ENCODE results near the gene ACP7. TPM values are rescaled to one million over a fixed set of nuclear protein-coding genes. Genes with fewer than 3 reads are reported as not detected.
A peak's percentile ranks its signal among the peaks of the same experiment; 100 is the strongest.

Gene ACP7
- total RNA-seq, 1 experiment from 2014 or later = 0.29 TPM

DNA sequence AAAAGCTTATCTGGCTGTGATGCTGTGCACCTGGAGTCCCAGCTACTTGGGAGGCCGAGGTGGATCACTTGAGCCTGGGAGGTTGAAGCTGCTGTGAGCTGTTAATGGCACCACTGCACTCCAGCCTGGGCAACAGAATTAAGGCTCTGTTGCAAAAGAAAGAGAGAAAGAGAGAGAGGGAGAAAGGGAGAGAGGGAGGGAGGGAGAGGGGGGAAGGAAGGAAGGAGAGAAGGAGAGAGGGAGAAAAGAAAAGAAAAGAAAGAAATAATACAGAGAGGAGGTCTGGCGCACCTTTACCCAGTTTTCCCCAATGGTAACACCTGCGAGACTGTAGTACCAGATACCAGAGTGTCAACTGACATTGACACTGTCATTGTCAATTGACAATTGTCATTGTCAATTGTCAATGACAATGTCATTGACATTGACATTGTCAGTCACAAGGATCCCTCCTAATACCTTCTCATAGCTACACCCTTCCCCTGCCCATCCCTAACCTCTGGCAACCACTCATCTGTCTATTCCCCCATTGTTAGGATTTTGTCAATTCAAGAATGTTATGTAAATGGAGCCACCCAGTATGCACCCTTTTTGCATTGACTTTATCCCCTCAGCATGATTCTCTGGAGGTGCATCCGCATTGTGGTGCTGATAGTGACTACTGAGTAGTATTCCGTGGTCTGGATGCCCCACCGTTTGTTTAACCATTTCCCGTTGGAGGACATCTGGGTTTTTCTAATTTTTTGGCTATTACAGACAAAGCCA lies 62.7 kb downstream of the ACP7 start:
- no peak for DNase-seq (ENCODE audit: low read depth)

DNA sequence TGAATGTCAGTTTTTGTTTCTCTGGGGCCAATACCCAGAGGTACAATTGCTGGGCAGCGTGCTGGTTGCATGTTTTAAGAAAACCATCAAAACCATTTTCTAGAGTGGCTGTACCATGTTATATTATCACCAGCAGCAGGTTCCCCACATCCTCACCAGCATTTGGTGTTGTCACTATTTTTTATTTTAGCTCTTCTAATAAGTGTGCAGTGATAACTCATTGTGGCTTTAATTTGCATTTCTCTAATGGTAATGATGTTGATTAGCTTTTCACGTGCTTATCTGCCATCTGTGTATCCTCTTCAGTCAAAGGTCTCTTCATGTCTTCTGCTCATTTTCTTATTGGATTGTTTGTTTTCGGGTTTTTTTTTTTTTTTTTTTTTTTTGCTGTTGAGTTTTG lies 63.3 kb downstream of the ACP7 start:
- DNase-seq (ENCODE audit: low read depth) = no peak

DNA sequence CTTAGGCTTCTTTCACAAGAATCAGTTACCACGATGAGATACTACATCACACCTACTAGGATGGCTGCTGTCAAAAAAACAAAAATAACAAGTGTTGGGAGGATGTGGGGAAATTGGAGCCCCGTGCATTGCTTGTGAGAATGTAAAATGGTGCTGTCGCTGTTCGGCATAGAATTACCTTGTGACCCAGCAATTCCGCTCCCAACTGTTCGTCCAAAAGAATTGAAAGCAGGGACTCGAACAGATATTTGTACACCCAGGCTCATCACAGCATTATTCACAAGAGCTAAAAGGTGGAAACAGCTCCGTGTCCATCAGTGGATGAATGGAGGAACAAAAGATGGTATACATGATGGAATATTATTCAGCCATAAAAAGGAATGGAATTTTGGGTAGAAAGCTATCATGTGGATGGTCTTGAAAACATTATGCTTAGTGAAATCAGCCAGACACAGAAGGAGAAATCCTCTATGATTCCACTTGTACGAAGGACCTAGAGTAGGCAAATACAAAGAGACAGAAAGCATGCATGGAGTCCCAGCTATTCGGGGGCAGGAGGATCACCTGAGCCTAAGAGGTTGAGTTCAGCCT lies 64.9 kb downstream of the ACP7 start:
- no peak for DNase-seq (ENCODE audit: low read depth)

DNA sequence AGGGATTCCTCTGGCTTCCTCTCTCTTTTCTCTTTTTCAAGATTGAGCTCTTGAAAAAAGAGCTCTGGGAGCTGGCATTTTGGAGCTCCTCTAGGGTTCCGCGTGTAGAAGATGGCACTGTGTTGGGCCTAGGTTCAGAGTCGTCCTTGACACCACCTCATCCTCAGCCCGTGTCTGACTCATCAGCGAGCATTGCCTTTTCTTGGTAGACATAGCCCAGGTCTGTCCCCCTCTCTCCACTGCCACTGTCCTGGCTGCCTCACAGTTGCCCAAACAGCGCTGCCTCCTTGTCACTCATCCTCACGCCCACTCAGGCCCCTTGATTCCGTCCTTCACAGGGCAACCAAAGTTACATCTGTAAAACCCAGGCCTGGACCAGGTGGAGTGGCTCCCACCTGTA lies 66.1 kb downstream of the ACP7 start:
- DNase-seq (ENCODE audit: low read depth) = no peak

DNA sequence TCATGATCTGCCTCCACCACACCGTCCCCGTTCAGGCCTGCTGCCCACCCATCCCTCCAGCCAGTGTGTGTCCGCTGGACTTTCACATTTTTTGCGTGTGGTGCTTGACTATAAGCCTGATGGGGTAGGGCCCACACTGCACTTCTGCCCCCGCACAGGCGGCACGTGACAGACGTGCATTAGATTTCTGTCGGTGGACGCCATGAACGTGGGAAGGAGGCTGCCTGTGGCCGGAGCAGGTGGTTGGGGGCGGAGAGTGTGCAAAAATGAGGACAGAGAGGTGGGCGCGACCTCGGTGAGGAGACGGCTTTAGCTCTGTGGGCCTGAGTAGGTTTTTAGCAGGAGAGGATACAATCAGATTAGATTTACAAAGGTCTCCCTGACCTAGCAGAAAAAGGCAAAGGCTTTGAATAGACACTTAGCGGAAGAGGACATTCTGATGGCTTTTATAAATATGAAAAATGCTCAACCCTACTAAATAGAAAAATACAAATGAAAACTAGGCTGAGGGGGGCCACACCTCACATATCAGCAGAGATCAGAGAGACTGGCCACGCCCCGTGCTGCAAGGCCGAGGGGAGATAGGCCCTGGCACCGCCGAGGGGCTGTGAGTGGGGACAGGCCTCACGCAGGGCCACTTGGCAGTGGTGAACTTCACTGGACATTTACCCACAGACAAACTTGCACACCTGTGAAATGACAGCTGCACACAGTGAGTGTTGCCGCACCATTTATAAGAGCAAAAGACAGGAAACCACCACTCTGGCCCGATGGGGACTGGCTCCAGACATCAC lies 66.8 kb downstream of the ACP7 start:
- no peak for DNase-seq (ENCODE audit: low read depth)

DNA sequence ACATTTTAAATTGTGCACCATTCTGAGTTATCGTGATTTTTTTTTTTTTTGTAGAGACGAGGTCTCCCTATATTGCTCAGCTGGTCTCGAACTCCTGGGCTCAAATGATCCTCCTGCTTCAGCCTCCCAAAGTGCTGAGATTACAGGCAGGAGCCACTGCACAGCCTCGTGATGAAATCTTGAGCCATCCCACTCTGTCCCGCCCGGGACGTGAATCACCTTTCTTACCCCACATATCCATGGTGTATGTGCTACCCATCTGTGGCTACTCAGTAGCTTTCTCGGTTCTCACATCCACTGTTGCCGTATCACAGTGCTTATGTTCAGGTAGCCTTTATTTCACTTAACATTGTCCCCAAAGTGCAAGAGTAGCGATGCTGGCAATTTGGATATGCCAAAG lies 67.9 kb downstream of the ACP7 start:
- DNase-seq (ENCODE audit: low read depth) = no peak

DNA sequence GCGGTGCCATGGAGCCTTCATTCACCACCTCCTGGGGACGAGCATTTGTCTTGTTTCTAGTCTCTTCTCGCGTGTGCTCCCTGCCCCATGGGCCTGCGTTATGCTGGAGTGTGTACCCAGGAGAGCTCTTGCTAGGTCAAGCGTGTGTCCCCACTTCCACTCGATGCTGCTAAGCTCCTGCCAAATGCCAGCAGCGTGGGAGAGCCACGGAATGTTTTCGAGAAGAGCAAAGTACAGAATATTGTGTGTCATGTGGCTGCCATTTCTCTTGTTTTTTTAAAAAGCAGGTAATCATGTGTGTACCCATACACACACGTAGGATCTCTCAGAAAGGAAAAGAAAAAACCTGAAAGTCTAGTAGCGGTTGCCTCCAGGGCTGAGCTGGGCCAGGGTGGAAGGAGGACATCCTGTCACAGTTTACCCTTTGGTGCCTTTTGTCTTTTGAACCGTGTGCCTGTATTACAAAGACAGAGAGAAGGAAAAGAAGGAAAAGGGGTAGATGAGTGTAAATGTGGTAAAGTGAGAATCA lies 70.0 kb downstream of the ACP7 start:
- DNase-seq (ENCODE audit: low read depth) = no peak

DNA sequence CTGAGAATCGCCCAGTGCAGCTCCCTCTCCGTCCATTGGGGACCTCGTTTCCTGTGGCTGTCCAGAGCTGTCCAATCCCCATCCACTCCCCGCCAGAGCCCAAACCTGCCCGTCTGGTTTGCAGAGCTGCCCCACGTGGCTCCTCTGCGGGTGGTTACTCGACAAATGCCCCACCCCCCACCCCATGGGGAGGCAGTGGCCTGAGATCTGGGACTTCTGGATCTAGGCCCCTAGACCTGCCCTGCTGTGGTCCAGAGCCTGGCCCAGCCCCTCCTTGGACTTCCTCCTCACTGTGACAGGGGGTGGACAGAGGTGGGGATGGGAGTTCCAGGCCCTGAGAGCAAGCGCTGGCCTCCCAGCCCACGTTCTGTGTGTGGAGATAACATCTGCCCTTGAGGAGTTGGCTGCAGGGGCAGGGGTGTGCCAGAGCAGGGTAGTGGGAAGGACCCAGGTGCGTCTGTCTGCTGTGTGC lies 70.5 kb downstream of the ACP7 start:
- DNase-seq (ENCODE audit: low read depth) = no peak

DNA sequence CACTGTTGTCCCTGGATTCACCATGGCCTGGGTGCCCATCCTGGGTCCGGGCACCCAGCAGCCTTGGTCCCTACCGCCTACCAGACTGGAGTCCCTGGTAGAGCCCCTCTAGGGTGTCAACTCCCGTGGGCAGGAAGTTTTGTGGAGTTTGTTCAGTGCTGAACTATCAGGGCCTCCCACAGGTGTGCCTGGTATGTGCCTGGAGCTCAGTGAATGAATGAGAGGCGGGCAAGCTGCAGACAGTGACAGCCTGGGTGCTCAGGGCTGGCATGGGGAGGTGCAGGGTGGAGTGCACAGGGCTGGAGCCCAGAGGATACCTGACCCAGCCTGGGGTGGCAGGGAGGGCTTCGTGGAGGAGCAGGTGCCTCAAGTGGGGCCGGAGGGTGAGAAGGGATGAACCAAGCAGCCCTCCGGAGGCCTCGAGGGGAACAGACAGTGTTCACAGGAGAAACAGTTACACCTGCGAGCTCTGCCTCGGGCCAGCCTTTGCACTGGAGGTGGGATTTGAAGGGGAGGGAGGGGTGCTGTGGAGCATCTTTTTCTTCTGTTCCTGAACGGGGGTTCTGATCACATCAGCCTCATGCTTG lies 71.0 kb downstream of the ACP7 start:
- no peak for DNase-seq (ENCODE audit: low read depth)

DNA sequence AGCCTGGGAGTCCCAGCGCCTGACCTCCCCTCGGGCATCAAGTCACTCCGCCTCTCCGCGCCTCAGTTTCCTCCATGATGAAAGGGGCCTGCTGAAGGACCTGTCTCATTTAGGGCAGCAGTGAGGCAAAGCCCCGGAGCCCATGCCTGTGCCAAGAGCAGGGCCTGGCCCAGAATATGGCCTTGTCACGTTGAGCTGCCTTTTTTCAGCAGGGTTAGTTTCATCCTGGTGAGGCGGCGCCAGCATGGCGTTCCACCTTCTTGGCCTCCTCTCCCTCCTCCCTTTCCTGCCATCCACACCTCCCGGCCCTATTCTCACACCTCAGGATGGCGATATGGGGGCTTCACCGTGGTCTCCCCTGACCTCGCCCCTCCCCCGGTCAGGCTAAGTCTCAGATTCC lies 71.6 kb downstream of the ACP7 start:
- no peak for DNase-seq (ENCODE audit: low read depth)

DNA sequence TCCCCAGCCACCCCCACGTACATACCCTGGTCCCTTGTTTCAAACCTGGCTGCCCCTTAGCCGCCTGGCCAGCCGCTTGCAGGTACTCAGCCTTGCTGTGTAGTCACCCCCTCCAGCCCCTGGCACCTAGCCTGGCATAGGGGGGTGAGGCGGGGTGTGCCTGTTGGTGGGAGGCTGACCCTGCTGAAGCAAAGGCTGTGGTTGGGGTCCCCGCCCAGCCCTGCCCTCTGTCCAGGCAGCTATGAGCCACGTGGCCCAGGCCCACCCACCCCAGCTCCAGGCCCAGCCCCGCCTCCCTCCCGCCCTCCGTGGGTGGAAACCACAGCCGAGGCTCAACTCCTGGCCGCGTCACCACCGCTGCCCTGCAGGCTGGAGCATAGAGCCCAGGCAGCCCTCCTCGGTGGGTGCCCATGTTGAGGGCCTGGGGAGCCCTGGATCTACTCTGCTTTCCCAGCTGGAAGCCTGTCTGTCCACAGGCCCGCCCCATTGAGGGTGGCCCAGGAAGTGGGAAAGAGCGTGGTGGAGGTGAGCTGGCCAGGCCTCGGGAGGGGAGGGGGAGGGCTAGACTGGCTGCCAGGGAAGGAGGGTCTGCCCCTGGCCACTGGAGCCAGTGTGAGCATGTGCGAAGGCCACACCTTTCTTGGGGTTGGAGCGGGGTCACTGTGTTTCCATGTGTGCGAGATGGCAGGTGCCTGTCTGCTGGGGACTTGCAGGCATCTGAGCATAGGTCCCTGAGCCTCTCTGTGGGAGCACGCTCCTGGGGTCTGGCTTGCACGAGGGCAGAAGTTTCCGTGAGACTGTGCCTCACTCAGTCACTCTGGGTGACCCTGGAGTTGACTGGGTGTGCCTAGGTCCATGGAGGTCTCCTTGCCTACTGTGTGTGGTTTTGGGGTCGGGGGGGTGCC lies 72.4 kb downstream of the ACP7 start:
- no peak for DNase-seq (ENCODE audit: low read depth)

DNA sequence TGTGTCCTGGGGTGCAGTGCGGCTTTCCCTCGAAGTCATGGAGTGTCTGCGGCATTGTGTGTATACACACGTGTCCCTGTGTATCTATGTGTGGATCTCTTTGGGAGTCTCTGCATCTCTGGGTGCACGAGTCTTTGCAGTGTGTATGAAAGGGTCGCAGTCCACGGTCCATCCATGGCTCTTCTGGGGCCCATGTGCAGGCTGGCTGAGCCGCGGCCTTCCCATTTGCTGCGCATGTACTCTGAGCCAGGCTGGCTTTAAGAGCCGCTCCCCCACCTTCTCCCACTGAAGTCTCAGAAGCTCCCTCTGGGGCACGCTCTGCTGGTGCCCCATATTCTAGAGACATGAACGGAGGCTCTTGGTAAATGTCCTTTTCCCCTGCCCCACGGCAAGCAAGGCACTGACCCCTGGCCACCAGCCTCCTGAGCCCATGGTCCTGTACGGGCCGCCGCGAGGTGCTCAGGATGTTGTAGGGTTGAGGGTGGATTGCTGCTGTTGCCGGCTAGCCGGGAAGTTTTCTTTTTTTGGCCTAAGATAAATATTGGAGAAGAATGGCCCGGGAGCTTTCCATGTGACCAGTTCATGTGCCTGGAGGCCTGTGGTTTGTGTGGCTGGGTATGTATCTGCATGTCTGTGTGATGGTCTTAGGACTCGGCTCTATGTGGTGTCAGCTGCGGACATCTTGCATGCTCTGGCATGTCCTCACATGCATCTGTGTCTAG lies 73.3 kb downstream of the ACP7 start:
- DNase-seq (ENCODE audit: low read depth) = no peak

DNA sequence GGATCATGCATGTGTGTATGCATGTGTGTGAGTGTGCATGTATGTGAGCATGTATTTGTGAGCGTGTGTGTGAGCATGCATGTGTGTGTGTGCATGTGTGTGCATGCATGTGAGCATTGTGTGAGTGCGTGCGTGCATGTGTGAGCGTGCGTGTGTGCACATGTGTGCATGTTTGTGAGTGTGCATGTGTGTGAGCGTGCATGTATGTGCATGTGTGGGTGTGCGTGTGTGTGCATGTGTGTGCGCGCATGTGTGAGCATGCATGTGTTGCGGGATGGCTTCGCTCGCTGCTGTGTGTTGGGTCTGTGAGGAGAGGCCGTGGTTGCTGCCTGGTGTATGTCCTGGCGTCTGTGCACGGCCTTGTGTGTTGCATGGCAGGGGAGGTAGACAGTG lies 73.8 kb downstream of the ACP7 start:
- DNase-seq (ENCODE audit: low read depth) = no peak

DNA sequence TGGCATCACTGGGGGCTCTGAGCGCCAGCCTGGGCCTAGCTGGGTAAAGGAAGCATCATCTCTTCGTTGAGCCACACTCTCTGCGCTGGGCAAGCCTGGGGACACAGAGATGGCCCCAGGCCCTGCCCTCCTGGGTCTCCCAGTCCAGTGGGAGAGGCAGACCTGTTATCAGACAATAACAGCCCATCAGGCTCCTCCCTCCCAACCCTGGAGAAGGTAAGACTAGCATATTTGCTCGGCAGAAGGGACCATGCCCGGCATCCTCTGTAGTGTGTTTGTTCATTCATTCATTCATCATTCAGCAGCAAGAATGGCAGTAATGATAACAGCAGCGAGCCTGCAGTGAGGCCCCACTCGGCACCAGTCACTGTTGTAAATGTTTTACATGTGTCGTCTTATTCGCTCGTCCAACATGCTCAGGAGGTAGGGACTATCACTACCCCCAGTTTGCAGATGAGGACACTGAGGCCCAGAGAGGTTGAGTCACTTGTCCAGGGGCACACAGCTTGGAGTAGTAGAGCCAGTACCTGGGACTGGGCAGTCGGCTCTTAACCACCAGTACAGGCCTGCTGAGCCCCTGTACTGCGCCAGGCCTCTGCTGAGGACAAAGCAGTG lies 74.6 kb downstream of the ACP7 start:
- no peak for DNase-seq (ENCODE audit: low read depth)

DNA sequence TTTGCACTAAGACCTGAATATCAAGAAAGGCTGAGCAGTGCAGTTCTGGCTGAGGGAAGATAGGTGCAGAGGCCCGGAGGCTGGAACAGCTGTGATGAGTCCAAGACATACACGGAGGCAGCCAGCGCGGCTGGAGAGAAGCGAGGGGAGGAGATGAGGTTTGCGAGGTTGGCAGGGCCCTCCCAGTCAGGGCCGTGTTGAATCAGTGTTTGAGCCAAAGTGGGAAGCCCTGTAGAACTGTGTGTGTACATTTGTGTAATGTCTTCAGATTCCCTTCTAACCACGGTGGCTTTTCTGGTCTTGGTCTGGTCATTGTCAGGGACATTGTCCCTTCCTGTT lies 76.3 kb downstream of the ACP7 start:
- peak; percentile 27 for DNase-seq (ENCODE audit: low read depth)

Other genes starting within 250 kb of the ACP7 start
- 289 and 297 TPM in 2 replicates for gene HNRNPL, start 234.4 kb upstream of the ACP7 start, total RNA-seq (2014; rRNA removed)
- 0.34 TPM in 1 of 2 replicates, not detected in the other for gene RINL, start 206.1 kb upstream of the ACP7 start, total RNA-seq (2014; rRNA removed)
- 64.6 and 73.2 TPM in 2 replicates for gene SIRT2, start 184.8 kb upstream of the ACP7 start, total RNA-seq (2014; rRNA removed)
- 20.3 and 21.8 TPM in 2 replicates for gene NFKBIB, start 184.4 kb upstream of the ACP7 start, total RNA-seq (2014; rRNA removed)
- not detected in 2 replicates for gene CCER2, start 172.2 kb upstream of the ACP7 start, total RNA-seq (2014; rRNA removed)
- 29.9 and 35.9 TPM in 2 replicates for gene SARS2, start 153.6 kb upstream of the ACP7 start, total RNA-seq (2014; rRNA removed)
- gene MRPS12, start 153.4 kb upstream of the ACP7 start, total RNA-seq (2014; rRNA removed) = 67.2 and 80.3 TPM in 2 replicates
- 26.3 and 31.2 TPM in 2 replicates for gene FBXO17, start 108.6 kb upstream of the ACP7 start, total RNA-seq (2014; rRNA removed)
- gene FBXO27, start 51.8 kb upstream of the ACP7 start, total RNA-seq (2014; rRNA removed) = 4.4 and 14.0 TPM in 2 replicates
- 10.8 and 15.5 TPM in 2 replicates for gene PAK4, start 41.4 kb downstream of the ACP7 start, total RNA-seq (2014; rRNA removed)
- not detected in 2 replicates for gene NCCRP1, start 112.6 kb downstream of the ACP7 start, total RNA-seq (2014; rRNA removed)
- not detected in 2 replicates for gene SYCN, start 119.9 kb downstream of the ACP7 start, total RNA-seq (2014; rRNA removed)
- not detected in 2 replicates for gene IFNL3, start 160.6 kb downstream of the ACP7 start, total RNA-seq (2014; rRNA removed)
- not detected in 2 replicates for gene IFNL4, start 164.5 kb downstream of the ACP7 start, total RNA-seq (2014; rRNA removed)
- not detected in 2 replicates for gene IFNL2, start 184.0 kb downstream of the ACP7 start, total RNA-seq (2014; rRNA removed)
- gene IFNL1, start 212.0 kb downstream of the ACP7 start, total RNA-seq (2014; rRNA removed) = not detected in 2 replicates
- 0.13 TPM in 1 of 2 replicates, not detected in the other for gene LRFN1, start 236.5 kb downstream of the ACP7 start, total RNA-seq (2014; rRNA removed)

Data from LHCN-M2 (cell line).